HG03280 (cell line): ENCODE data around the gene LSR.

Experiments
- ATAC-seq: cut with Tn5 transposase; IDR thresholded peaks from one replicate; pipeline ENCODE4 v1.9.1; 2021; ENCODE audit warnings: mild to moderate bottlenecking, moderate library complexity; ENCODE audit not compliant: unreplicated experiment

LSR gene

DNA sequence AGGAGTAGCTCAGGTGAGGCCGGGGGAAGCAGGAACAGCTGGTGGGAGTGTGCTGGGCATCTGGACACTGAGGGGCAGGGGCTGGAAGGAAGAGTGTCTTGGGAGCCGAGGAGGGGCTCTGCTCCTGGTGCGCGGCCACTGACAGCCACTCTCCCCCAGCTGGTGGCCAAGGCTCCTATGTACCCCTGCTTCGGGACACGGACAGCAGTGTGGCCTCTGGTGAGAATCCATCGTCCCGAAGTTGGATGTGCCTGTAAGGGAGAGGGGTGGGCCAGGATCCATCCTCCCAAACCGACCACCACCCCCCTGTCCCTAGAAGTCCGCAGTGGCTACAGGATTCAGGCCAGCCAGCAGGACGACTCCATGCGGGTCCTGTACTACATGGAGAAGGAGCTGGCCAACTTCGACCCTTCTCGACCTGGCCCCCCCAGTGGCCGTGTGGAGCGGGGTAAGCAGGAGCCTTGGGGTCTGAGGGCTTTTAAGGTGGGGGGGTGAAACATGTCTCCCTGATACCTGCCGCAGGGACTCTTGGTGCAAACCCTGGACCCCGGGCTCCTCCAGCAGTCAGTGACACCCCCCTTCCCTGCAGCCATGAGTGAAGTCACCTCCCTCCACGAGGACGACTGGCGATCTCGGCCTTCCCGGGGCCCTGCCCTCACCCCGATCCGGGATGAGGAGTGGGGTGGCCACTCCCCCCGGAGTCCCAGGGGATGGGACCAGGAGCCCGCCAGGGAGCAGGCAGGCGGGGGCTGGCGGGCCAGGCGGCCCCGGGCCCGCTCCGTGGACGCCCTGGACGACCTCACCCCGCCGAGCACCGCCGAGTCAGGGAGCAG, 17.9 kb downstream of the LSR start:
- ATAC-seq = no peak

DNA sequence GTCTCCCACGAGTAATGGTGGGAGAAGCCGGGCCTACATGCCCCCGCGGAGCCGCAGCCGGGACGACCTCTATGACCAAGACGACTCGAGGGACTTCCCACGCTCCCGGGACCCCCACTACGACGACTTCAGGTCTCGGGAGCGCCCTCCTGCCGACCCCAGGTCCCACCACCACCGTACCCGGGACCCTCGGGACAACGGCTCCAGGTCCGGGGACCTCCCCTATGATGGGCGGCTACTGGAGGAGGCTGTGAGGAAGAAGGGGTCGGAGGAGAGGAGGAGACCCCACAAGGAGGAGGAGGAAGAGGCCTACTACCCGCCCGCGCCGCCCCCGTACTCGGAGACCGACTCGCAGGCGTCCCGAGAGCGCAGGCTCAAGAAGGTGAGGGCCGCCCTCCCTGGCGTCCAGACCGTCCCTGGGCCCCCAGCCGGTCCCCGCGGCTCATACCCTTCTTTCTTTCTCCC, 18.6 kb downstream of the LSR start:
- no peak for ATAC-seq

DNA sequence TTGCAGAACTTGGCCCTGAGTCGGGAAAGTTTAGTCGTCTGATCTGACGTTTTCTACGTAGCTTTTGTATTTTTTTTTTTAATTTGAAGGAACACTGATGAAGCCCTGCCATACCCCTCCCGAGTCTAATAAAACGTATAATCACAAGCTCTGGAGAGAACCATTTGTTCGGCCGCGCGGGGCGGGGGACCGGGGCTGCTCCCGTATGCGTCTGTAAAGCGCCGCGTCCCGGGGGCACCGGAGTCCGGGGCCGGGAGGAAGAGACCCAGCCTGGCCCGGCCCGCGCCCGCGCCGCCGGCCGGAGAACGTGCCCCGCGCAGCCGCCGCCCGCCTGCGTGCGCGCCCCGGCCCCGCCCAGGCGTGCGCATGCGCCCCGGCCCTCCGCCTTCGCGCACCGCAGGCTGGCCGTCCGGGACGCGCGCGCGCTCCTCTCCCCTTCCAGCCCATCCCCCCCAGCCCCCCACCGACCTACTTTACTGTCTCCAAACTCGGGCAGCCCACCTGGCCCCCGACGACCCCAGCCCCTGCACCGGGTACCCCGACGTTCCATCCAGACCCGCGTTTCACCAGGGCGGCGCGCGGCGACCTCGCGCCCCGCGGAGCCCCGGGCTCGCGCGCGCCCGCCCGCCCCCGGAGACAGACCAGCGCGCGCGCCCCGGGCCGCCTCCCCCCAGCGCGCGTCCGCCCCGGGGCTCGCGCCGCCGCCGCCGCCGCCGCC, 19.2 kb downstream of the LSR start:
- ATAC-seq = peak; percentile 50

- ATAC-seq = peak; percentile 13
These were observed 20.0 kb downstream of the LSR start, which contains the start of gene USF2 for GRCh38 chr19:35268536-35269437. USF2 (plus strand) TSS chr19:35268962; CDS start chr19:35269102, 140 bp downstream.

- ATAC-seq = peak; percentile 57
These were observed 20.8 kb downstream of the LSR start for GRCh38 chr19:35269438-35270117.

GRCh38 chr19:35270381-35270811, 21.6 kb downstream of the LSR start:
- no peak for ATAC-seq

- no peak for ATAC-seq
These were observed 22.7 kb downstream of the LSR start for GRCh38 chr19:35271546-35271945.

DNA sequence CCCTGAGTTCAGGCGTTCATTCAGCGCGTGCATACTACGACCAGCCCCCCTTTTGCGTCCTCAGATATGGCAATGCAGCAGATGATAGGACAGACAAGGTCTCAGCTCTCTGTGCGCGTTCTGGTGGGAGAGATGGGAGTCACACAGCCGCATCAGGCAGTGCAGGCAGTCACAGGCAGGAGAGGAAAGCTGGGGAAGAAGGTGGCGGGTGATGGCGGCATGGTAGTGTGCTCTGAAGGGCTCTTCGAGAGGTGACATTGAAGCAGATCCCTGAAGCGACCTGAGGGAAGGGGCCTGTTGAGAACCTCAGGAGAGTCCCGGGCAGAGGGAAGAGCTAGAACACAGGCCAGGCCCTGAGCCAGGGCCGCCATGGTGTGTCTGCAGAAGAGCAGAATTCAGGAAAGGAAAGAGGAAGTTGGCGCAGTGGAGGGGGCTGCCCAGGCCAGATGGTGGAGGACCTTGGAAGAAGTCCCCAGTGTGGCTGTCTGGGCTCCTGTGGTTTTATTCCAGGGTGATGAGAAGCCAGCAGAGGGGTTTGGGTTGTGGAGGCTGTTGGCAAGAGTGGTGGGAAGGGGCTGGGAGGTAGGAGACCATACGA, 23.4 kb downstream of the LSR start:
- ATAC-seq = no peak

GRCh38 chr19:35272954-35273649, 24.3 kb downstream of the LSR start:
- no peak for ATAC-seq

- ATAC-seq = no peak
These were observed 25.0 kb downstream of the LSR start for GRCh38 chr19:35273686-35274259.

GRCh38 chr19:35274323-35274722, 25.5 kb downstream of the LSR start:
- no peak for ATAC-seq

- no peak for ATAC-seq
These were observed 28.0 kb downstream of the LSR start for GRCh38 chr19:35276706-35277281.

DNA sequence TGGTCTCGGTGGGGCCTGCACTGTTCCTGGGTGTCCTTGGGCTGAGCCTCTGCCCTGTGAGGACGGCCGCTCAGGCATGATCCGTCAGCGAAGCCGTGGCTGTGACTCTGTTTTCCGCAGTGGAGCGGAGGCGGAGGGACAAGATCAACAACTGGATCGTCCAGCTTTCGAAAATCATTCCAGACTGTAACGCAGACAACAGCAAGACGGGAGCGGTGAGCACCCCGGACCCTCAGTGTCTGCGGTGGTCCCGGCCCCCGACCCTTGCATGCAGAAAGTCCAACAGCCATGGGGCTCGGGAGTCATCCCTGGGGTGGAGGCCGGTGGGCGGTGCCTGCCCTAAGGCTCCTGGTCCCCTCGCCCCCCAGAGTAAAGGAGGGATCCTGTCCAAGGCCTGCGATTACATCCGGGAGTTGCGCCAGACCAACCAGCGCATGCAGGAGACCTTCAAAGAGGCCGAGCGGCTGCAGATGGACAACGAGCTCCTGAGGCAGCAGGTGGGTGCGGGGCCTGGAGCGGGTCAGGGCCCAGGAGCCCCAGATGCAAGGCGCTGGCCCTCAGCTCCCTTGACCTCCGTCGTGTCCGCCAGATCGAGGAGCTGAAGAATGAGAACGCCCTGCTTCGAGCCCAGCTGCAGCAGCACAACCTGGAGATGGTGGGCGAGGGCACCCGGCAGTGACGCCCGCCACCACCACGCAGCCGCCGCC, 29.9 kb downstream of the LSR start:
- no peak for ATAC-seq

- no peak for ATAC-seq
These were observed 30.6 kb downstream of the LSR start for GRCh38 chr19:35279374-35279773.

- ATAC-seq = no peak
These were observed 31.4 kb downstream of the LSR start for GRCh38 chr19:35279985-35280821.

DNA sequence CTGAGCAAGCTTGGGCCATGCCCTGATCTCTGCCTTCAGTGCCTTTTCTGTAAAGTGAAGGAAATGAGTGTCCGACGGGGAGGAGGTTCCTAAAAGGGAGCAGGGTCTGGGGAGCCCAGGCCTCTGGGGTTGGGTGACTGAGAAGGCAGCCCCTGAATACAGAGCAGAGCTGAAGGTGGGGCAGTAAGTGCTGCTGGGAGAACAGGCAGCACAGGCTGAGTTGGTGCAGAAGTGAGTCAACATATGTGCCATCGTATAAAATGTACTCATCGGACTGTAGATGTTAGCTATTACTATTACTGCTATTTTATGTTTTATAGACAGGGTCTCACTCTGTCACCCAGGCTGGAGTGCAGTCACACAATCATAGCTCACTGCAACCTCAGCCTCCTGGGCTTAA, 32.5 kb downstream of the LSR start:
- no peak for ATAC-seq
